K562 (cell line): Measurements from ENCODE around the gene IPP. TPM values are rescaled to one million over a fixed set of nuclear protein-coding genes. Genes with fewer than 3 reads are reported as not detected.

Experiments used
- ARID1B ChIP-seq: fragments of 450-650 bp; IDR thresholded peaks from 2 replicates; pipeline ENCODE4 v1.6.1; 2016; ENCODE audit warnings: antibody characterized with exemption, mild to moderate bottlenecking, inconsistent platforms
- DPF2 ChIP-seq: fragments of 450-650 bp; IDR thresholded peaks from 2 replicates; pipeline ENCODE4 v1.6.1; 2016
- EP300 ChIP-seq: IDR thresholded peaks from 2 replicates; pipeline ENCODE4 v1.6.1; 2012; ENCODE audit warnings: low read length, improper control_type of control experiment
- MEIS2 ChIP-seq: fragments of 450-650 bp; IDR thresholded peaks from 2 replicates; pipeline ENCODE4 v1.6.1; 2014; ENCODE audit warnings: mild to moderate bottlenecking; ENCODE audit not compliant: partially characterized antibody
- ZFP91 ChIP-seq: sonication (generic); formaldehyde crosslinking; IDR thresholded peaks from 2 replicates; pipeline ENCODE4 v1.8.0; 2022; ENCODE audit warnings: mild to moderate bottlenecking, missing genetic modification reagents
- polyA plus RNA-seq, 8 experiments: library from polyadenylated mRNA; depleted of rRNA in 4 of 8; stranded (reverse) in 5 of 8; unstranded in 3 of 8; fragments of >200 nt; fragmentation: Nextera tagmentation in 2 of 8; fragmentation: Illumina TruSeq in 1 of 8; extraction: Ambion mirVana in 2 of 8; extraction: Trizol in 1 of 8; gene quantifications; 2 replicates each; pipeline versions ENCODE4 v1.2.1 to v1.2.3, GENCODE V29; 2011 to 2014; ENCODE audit warnings: inconsistent platforms in 1 of 8, missing spikeins in 1 of 8
- total RNA-seq, 7 experiments: library from RNA; depleted of rRNA in 6 of 7; stranded (reverse); fragments of >200 nt in 6 of 7; fragmentation: Illumina TruSeq in 2 of 7; extraction: Trizol in 2 of 7; gene quantifications; 2 replicates each; pipeline versions ENCODE4 v1.2.1 to v1.2.3, GENCODE V29; 2011 to 2021; ENCODE audit warnings: low replicate concordance in 1 of 7
- TF ChIP-seq, protein P1 (sequence below): sonication (generic); formaldehyde crosslinking; IDR thresholded peaks from 2 replicates; pipeline ENCODE4 v1.8.0; 2022; ENCODE audit warnings: mild to moderate bottlenecking, missing genetic modification reagents

IPP gene
- total and polyA plus RNA-seq, 9 of the 15 experiments (the other 6 are each of a cell fraction or from before 2014, with no cell fraction given): 6.9 to 15.1 (median 9.7) TPM

DNA sequence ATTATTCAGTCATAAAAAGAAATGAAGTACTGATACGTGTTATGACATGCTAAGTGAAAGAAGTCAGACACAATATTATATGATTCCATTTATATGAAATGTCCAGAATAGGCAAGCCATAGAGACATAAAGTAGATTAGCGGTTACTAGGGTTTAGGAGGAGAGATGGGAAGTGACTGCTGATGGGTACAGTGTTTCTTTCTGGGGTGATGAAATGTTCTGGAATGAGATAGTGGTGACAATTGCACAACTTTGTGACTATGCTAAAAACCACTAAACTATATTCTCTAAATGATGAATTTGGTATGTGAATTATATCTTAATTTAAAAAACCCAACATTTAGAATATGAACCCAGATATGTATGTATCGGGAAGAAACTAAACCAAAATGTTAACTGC, 27.6 kb downstream of the IPP start (continued):
- no peak for TF ChIP-seq ZFP91
- TF ChIP-seq ARID1B: peak; percentile 52; the same call in 1 of the 2 replicates
- peak; percentile 24 for TF ChIP-seq MEIS2
- TF ChIP-seq, protein P1, sequence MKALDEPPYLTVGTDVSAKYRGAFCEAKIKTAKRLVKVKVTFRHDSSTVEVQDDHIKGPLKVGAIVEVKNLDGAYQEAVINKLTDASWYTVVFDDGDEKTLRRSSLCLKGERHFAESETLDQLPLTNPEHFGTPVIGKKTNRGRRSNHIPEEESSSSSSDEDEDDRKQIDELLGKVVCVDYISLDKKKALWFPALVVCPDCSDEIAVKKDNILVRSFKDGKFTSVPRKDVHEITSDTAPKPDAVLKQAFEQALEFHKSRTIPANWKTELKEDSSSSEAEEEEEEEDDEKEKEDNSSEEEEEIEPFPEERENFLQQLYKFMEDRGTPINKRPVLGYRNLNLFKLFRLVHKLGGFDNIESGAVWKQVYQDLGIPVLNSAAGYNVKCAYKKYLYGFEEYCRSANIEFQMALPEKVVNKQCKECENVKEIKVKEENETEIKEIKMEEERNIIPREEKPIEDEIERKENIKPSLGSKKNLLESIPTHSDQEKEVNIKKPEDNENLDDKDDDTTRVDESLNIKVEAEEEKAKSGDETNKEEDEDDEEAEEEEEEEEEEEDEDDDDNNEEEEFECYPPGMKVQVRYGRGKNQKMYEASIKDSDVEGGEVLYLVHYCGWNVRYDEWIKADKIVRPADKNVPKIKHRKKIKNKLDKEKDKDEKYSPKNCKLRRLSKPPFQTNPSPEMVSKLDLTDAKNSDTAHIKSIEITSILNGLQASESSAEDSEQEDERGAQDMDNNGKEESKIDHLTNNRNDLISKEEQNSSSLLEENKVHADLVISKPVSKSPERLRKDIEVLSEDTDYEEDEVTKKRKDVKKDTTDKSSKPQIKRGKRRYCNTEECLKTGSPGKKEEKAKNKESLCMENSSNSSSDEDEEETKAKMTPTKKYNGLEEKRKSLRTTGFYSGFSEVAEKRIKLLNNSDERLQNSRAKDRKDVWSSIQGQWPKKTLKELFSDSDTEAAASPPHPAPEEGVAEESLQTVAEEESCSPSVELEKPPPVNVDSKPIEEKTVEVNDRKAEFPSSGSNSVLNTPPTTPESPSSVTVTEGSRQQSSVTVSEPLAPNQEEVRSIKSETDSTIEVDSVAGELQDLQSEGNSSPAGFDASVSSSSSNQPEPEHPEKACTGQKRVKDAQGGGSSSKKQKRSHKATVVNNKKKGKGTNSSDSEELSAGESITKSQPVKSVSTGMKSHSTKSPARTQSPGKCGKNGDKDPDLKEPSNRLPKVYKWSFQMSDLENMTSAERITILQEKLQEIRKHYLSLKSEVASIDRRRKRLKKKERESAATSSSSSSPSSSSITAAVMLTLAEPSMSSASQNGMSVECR (CRISPR knock-in tag): no peak
- peak; percentile 27; the same call in 1 of the 2 replicates for TF ChIP-seq EP300
- TF ChIP-seq DPF2: peak; percentile 73
